Activated T-helper 17 cell treated with anti-CD3 and anti-CD28 coated beads, Interleukin-2, amount 50 U/mL, for 72 hours (primary cell): ENCODE measurements around the gene PCDHA12. TPM values are rescaled to one million over a fixed set of nuclear protein-coding genes. Genes with fewer than 3 reads are reported as not detected.
"Not testable (repeated sequence)": the region's sequence is repeated elsewhere in the genome, so short reads cannot be mapped to it uniquely, and the experiment has no call there.

Experiments used
- ATAC-seq: fragments of 150-1000 bp; cut with Tn5 transposase; replicated peaks from 2 replicates; pipeline ENCODE4 v1.10.0; 2021; ENCODE audit warnings: mild to moderate bottlenecking, moderate library complexity
- H3K27ac Mint-ChIP-seq: one replicate; pipeline ENCODE4 v1.8.0; 2022; ENCODE audit warnings: mixed read lengths
- H3K27me3 Mint-ChIP-seq: one replicate; pipeline ENCODE4 v1.8.0; 2022; ENCODE audit warnings: mixed read lengths
- H3K36me3 Mint-ChIP-seq: one replicate; pipeline ENCODE4 v1.8.0; 2022; ENCODE audit warnings: low read depth, mild to moderate bottlenecking, mixed read lengths
- H3K4me1 Mint-ChIP-seq: one replicate; pipeline ENCODE4 v1.8.0; 2022; ENCODE audit warnings: mixed read lengths
- H3K4me3 Mint-ChIP-seq: one replicate; pipeline ENCODE4 v1.8.0; 2022; ENCODE audit warnings: mild to moderate bottlenecking, mixed read lengths
- H3K9me3 Mint-ChIP-seq: one replicate; pipeline ENCODE4 v1.8.0; 2022; ENCODE audit warnings: mixed read lengths
- total RNA-seq, 2 donors: library from RNA; stranded (reverse); gene quantifications; one replicate each; pipeline ENCODE4 v1.2.3, GENCODE V29; 2022

PCDHA12 gene
- total RNA-seq, 2 donors from 2014 or later, result not detected

DNA sequence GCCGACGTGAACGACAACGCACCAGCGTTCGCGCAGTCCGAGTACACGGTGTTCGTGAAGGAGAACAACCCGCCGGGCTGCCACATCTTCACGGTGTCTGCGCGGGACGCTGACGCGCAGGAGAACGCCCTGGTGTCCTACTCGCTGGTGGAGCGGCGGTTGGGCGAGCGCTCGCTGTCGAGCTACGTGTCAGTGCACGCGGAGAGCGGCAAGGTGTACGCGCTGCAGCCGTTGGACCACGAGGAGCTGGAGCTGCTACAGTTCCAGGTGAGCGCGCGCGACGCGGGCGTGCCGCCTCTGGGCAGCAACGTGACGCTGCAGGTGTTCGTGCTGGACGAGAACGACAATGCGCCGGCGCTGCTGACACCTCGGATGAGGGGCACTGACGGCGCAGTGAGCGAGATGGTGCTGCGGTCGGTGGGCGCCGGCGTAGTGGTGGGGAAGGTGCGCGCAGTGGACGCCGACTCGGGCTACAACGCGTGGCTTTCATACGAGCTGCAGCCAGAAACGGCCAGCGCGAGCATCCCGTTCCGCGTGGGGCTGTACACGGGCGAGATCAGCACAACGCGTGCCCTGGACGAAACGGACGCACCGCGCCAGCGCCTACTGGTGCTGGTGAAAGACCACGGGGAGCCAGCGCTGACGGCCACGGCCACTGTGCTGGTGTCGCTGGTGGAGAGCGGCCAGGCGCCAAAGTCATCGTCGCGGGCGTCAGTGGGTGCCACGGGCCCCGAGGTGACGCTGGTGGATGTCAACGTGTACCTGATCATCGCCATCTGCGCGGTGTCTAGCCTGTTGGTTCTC is 25.1 kb upstream of the PCDHA12 start:
- not testable (repeated sequence) for H3K4me1 Mint-ChIP-seq, H3K27ac Mint-ChIP-seq, H3K9me3 Mint-ChIP-seq, ATAC-seq, H3K36me3 Mint-ChIP-seq, H3K4me3 Mint-ChIP-seq
- H3K27me3 Mint-ChIP-seq, result peaks cover 22% of the 10 kb centered on the region

DNA sequence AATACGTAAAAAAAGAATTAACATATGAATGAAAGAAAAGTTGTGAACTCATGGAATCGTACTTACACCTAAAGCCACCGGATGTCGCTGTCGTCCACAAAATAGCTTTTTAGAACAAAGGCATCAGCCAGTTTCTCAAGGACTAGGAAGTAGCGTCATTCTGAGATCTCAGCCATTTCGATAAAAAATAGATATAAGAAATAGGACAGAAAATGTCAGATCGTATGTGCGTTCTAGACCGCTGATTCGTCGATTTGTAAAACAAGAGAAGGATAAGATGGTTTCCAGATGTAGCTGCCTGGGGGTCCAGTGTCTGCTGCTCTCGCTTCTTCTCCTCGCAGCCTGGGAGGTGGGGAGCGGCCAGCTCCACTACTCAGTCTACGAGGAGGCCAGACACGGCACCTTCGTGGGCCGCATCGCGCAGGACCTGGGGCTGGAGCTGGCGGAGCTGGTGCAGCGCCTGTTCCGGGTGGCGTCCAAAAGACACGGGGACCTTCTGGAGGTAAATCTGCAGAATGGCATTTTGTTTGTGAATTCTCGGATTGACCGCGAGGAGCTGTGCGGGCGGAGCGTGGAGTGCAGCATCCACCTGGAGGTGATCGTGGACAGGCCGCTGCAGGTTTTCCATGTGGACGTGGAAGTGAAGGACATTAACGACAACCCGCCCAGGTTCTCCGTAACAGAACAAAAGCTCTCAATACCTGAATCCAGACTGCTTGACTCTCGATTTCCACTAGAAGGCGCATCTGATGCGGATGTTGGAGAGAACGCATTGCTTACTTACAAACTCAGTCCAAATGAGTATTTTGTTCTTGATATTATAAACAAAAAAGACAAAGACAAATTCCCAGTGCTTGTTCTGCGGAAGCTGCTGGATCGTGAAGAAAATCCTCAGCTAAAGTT is 19.1 kb upstream of the PCDHA12 start, which contains the start of gene PCDHA10:
TSS of gene PCDHA10 (plus strand) at position 126 of the 903 bp plus-strand sequence. CDS start at position 278, 152 bp downstream.
- Mint-ChIP-seq H3K4me3 (no peak within 1 kb of the TSS), H3K4me1 (no peaks in the 10 kb centered on the region), H3K9me3 (peaks cover 9% of the 10 kb centered on the region), H3K27me3 (peaks cover 16% of the 10 kb centered on the region), H3K36me3 (no peaks in the 10 kb centered on the region), H3K27ac (no peak within 1 kb of the TSS)
- no peak for ATAC-seq

DNA sequence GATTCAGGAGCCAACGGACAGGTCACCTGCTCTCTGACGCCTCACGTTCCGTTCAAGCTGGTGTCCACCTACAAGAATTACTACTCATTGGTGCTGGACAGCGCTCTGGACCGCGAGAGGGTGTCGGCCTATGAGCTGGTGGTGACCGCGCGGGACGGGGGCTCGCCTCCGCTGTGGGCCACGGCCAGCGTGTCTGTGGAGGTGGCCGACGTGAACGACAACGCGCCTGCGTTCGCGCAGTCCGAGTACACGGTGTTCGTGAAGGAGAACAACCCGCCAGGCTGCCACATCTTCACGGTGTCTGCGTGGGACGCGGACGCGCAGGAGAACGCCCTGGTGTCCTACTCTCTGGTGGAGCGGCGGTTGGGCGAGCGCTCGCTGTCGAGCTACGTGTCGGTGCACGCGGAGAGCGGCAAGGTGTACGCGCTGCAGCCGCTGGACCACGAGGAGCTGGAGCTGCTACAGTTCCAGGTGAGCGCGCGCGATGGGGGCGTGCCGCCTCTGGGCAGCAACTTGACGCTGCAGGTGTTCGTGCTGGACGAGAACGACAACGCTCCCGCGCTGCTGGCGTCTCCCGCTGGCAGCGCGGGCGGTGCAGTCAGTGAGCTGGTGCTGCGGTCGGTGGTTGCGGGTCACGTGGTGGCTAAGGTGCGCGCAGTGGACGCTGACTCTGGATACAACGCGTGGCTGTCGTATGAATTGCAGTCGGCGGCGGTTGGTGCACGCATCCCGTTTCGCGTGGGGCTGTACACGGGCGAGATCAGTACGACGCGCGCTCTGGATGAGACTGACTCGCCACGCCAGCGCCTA is 17.7 kb upstream of the PCDHA12 start:
- H3K4me3 Mint-ChIP-seq, result no peak overlapping the region
- no peaks in the 10 kb centered on the region for H3K36me3 Mint-ChIP-seq
- H3K4me1 Mint-ChIP-seq, result no peaks in the 10 kb centered on the region
- no peak for ATAC-seq
- H3K9me3 Mint-ChIP-seq, result peaks cover 9% of the 10 kb centered on the region
- H3K27ac Mint-ChIP-seq, result no peak overlapping the region
- peaks cover 21% of the 10 kb centered on the region for H3K27me3 Mint-ChIP-seq

DNA sequence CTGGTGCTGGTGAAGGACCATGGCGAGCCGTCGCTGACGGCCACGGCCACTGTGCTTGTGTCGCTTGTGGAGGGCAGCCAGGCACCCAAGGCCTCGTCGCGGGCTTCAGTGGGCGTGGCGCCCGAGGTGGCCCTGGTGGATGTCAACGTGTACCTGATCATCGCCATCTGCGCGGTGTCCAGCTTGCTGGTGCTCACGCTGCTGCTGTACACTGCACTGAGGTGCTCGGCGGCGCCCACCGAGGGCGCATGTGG is 17.2 kb upstream of the PCDHA12 start:
- no peak for ATAC-seq
- peaks cover 21% of the 10 kb centered on the region for H3K27me3 Mint-ChIP-seq
- no peak overlapping the region for H3K4me3 Mint-ChIP-seq
- H3K36me3 Mint-ChIP-seq, result no peaks in the 10 kb centered on the region
- H3K27ac Mint-ChIP-seq, result no peak overlapping the region
- H3K9me3 Mint-ChIP-seq, result peaks cover 9% of the 10 kb centered on the region
- H3K4me1 Mint-ChIP-seq, result no peaks in the 10 kb centered on the region

DNA sequence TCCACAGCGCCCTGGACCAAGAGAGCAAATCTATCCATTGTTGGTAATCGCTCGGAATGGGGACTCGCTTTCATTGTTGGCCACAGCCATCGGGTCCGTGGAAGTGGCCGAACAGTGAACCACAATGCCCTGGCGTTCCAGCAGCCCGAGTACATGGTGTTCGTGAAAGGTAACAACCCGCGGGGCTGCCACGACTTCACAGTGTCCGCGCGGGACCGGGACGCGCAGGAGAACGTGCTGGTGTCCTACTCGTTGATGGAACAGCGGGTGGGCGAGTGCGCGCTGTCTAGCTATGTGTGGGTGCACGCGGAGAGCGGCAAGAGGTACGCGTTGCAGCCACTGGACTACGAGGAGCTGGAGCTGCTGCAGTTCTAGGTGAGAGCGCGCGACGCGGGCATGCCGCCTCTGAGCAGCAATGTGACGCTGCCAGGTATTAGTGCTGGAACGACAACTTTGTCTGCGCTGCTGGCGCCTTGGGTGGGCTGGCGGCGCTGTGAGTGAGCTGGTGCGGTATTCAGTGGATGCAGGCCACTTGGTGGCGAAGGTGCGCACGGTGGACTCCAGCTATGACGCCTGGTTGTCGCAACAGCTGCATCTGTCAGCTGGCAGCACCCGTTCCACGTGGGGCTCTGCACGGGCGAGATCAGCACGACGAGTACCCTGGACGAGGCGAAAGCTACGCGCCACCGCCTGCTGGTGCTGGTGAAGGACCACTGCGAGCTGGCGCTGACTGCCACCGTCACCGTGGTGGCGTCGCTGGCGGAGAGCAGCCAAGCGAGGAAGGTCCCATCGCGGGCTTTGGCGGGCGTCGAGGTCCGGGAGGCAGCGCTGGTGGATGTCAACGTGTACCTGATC is 12.4 kb upstream of the PCDHA12 start:
- H3K4me3 Mint-ChIP-seq, result no peak overlapping the region
- H3K27ac Mint-ChIP-seq, result no peak overlapping the region
- H3K27me3 Mint-ChIP-seq, result peaks cover 20% of the 10 kb centered on the region
- H3K9me3 Mint-ChIP-seq, result no peaks in the 10 kb centered on the region
- no peak for ATAC-seq
- no peaks in the 10 kb centered on the region for H3K4me1 Mint-ChIP-seq
- H3K36me3 Mint-ChIP-seq, result no peaks in the 10 kb centered on the region

DNA sequence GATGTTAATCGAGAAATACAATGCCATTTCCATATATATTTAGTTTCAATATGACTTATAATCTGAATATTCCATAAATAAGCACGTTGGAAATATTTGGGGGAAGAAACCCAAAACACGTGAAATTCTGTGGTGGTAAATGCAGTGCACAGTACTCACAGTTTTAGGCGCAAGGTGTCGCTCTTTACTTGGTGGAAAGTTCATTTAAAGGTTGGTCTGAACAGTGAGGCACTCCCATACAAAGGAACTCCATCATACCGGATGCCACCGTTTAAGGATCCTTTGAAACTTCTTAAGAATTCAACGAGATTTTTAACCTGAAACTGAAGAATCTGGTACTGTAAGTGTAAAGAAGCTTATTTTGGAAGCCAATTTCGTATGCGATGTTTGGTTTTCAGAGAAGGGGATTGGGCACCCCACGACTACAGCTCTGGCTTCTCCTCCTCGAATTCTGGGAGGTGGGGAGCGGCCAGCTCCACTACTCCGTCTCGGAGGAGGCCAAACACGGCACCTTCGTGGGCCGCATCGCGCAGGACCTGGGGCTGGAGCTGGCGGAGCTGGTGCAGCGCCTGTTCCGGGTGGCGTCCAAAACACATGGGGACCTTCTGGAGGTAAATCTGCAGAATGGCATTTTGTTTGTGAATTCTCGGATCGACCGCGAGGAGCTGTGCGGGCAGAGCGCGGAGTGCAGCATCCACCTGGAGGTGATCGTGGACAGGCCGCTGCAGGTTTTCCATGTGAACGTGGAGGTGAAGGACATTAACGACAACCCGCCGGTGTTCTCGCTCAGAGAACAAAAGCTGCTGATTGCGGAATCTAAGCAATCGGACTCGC is 6.2 kb upstream of the PCDHA12 start, which contains the start of gene PCDHA11:
TSS of gene PCDHA11 (plus strand) at position 237 of the 834 bp plus-strand sequence. CDS start at position 384, 147 bp downstream.
- no peaks in the 10 kb centered on the region for H3K36me3 Mint-ChIP-seq
- peaks cover 18% of the 10 kb centered on the region for H3K27me3 Mint-ChIP-seq
- ATAC-seq, result no peak
- H3K4me1 Mint-ChIP-seq, result no peaks in the 10 kb centered on the region
- H3K4me3 Mint-ChIP-seq, result no peak within 1 kb of the TSS
- peaks cover 8% of the 10 kb centered on the region for H3K9me3 Mint-ChIP-seq
- no peak within 1 kb of the TSS for H3K27ac Mint-ChIP-seq

DNA sequence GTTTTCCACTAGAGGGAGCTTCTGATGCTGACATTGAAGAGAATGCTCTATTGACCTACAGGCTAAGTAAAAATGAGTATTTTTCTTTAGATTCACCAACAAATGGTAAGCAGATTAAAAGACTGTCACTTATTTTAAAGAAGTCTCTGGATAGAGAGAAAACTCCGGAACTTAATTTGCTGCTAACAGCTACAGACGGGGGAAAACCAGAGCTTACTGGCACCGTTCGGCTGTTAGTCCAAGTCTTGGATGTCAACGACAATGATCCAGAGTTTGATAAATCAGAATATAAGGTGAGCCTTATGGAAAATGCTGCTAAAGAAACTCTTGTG is 5.6 kb upstream of the PCDHA12 start:
- Mint-ChIP-seq H3K27me3 (peaks cover 22% of the 10 kb centered on the region), H3K4me1 (no peaks in the 10 kb centered on the region), H3K36me3 (no peaks in the 10 kb centered on the region), H3K4me3 (no peak overlapping the region), H3K9me3 (peaks cover 8% of the 10 kb centered on the region), H3K27ac (no peak overlapping the region)
- no peak for ATAC-seq

DNA sequence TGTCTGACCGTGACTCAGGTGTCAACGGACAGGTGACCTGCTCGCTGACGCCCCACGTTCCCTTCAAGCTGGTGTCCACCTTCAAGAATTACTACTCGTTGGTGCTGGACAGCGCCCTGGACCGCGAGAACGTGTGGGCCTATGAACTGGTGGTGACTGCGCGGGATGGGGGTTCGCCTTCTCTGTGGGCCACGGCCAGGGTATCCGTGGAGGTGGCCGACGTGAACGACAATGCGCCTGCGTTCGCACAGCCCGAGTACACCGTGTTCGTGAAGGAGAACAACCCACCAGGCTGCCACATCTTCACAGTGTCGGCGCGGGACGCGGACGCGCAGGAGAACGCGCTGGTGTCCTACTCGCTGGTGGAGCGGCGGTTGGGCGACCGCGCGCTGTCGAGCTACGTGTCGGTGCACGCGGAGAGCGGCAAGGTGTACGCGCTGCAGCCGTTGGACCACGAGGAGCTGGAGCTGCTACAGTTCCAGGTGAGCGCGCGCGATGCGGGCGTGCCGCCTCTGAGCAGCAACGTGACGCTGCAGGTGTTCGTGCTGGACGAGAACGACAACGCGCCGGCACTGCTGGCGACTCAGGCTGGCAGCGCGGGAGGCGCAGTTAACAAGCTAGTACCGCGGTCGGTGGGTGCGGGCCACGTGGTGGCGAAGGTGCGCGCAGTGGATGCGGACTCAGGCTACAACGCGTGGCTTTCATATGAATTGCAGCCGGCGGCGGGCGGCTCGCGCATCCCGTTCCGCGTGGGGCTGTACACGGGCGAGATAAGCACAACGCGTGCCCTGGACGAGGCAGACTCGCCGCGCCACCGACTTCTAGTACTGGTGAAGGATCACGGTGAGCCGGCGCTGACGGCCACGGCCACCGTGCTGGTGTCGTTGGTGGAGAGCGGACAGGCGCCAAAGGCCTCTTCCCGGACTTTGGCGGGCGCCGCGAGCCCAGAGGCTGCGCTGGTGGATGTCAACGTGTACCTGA is 4.6 kb upstream of the PCDHA12 start:
- H3K9me3 Mint-ChIP-seq, result peaks cover 8% of the 10 kb centered on the region
- H3K4me1 Mint-ChIP-seq, result no peaks in the 10 kb centered on the region
- H3K27ac Mint-ChIP-seq, result no peak overlapping the region
- peaks cover 24% of the 10 kb centered on the region for H3K27me3 Mint-ChIP-seq
- no peaks in the 10 kb centered on the region for H3K36me3 Mint-ChIP-seq
- no peak overlapping the region for H3K4me3 Mint-ChIP-seq
- no peak for ATAC-seq

DNA sequence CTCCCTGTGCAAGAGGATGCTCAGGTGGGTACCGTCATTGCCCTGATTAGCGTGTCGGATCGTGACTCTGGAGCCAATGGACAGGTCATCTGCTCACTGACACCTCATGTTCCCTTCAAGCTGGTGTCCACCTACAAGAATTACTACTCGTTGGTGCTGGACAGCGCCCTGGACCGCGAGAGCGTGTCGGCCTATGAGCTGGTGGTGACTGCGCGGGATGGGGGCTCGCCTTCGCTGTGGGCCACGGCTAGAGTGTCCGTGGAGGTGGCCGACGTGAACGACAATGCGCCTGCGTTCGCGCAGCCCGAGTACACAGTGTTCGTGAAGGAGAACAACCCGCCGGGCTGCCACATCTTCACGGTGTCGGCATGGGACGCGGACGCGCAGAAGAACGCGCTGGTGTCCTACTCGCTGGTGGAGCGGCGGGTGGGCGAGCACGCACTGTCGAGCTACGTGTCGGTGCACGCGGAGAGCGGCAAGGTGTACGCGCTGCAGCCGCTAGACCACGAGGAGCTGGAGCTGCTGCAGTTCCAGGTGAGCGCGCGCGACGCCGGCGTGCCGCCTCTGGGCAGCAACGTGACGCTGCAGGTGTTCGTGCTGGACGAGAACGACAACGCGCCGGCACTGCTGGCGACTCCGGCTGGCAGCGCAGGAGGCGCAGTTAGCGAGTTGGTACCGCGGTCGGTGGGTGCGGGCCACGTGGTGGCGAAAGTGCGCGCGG is 1.6 kb downstream of the PCDHA12 start:
- not testable (repeated sequence) for H3K4me3 Mint-ChIP-seq, H3K4me1 Mint-ChIP-seq, ATAC-seq, H3K36me3 Mint-ChIP-seq, H3K27ac Mint-ChIP-seq
- Mint-ChIP-seq H3K27me3 (peaks cover 41% of the 10 kb centered on the region), H3K9me3 (peaks cover 14% of the 10 kb centered on the region)

DNA sequence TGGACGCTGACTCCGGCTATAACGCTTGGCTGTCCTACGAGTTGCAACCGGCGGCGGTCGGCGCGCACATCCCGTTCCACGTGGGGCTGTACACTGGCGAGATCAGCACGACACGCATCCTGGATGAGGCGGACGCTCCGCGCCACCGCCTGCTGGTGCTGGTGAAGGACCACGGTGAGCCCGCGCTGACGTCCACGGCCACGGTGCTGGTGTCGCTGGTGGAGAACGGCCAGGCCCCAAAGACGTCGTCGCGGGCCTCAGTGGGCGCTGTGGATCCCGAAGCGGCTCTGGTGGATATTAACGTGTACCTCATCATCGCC is 2.1 kb downstream of the PCDHA12 start:
- Mint-ChIP-seq H3K9me3 (peaks cover 14% of the 10 kb centered on the region), H3K27ac (no peak overlapping the region), H3K4me3 (no peak overlapping the region), H3K4me1 (no peaks in the 10 kb centered on the region), H3K36me3 (no peaks in the 10 kb centered on the region), H3K27me3 (peaks cover 43% of the 10 kb centered on the region)
- no peak for ATAC-seq

DNA sequence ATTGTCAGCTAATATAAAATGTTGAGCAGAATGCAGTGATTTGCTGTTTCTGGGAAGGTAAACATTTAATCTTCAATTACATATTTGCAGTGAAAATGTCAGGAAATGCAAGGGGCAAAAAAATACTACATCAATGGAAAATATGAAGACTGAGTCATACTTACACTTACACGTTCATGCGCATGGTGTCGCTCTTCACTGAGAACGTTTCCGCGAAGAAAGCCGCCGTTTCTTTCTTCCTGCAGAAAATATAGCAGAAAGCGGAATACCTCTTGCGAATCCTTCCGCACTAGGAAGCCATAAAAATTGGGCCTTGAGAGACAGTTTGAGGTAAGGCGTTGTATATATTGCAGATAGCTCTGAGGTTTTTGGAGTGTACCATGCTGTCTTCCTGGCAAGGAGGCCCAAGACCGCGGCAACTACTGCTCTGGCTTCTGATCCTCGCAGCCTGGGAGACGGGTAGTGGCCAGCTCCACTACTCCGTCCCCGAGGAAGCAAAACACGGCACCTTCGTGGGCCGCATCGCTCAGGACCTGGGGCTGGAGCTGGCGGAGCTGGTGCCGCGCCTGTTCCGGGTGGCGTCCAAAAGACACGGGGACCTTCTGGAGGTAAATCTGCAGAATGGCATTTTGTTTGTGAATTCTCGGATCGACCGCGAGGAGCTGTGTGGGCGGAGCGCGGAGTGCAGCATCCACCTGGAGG is 6.9 kb downstream of the PCDHA12 start, which contains the start of gene PCDHA13:
TSS of gene PCDHA13 (plus strand) at position 236 of the 702 bp plus-strand sequence. CDS start at position 381, 145 bp downstream.
- H3K36me3 Mint-ChIP-seq, result no peaks in the 10 kb centered on the region
- peaks cover 24% of the 10 kb centered on the region for H3K27me3 Mint-ChIP-seq
- no peak within 1 kb of the TSS for H3K4me3 Mint-ChIP-seq
- ATAC-seq, result no peak
- no peaks in the 10 kb centered on the region for H3K4me1 Mint-ChIP-seq
- no peak within 1 kb of the TSS for H3K27ac Mint-ChIP-seq
- peaks cover 16% of the 10 kb centered on the region for H3K9me3 Mint-ChIP-seq
